ENCODE results near the gene OR51A7.

OR51A7 gene

GRCh38 chr11:4957396-4957795 is 53.8 kb downstream of the OR51A7 start:
- DNase-seq, result no peak

Measured in Kasumi-1 (cell line).